Pancreas (tissue), 10 donors: ENCODE results near the gene DCAF12L1. TPM values are rescaled to one million over a fixed set of nuclear protein-coding genes. Genes with fewer than 3 reads are reported as not detected.
A peak's percentile ranks its signal among the peaks of the same experiment; 100 is the strongest.

Source experiments
- ATAC-seq, 4 donors: fragments of 200-7000 bp; cut with Tn5 transposase; one replicate each; pipeline versions ENCODE4 v1.8.0 to v1.9.1; 2020; ENCODE audit warnings: mild to moderate bottlenecking in 4 of 4, moderate library complexity in 4 of 4
- DNase-seq, 6 donors: peaks; one replicate each; pipeline ENCODE4 v3.0.0-alpha.2; 2020
- FAIRE-seq: peaks from 2 replicates; lab custom pipeline; 2012; peaks lifted over from hg19 to GRCh38; lab: Jason Lieb, UNC
- H3K27ac ChIP-seq, 4 donors: fragments of 200-600 bp; sonication (generic); 1 replicate in 3 of 4; 2 replicates in 1 of 4; pipeline versions ENCODE4 v1.5.0 to v1.8.0; 2020
- H3K27me3 ChIP-seq, 4 donors: fragments of 200-600 bp; one replicate each; pipeline ENCODE4 v1.8.0; 2021
- H3K36me3 ChIP-seq, 3 donors: fragments of 200-600 bp; sonication (generic) in 1 of 3; one replicate each; pipeline versions ENCODE4 v1.5.0 to v1.8.0; 2020 to 2021
- H3K4me1 ChIP-seq, 3 donors: fragments of 200-600 bp; one replicate each; pipeline ENCODE4 v1.8.0; 2021
- H3K4me3 ChIP-seq, 4 donors: fragments of 200-600 bp; sonication (generic) in 2 of 4; one replicate each; pipeline versions ENCODE4 v1.5.0 to v1.8.0; 2020 to 2021
- H3K9me3 ChIP-seq, 4 donors: fragments of 200-600 bp; one replicate each; pipeline ENCODE4 v1.8.0; 2021
- WGBS, 2 donors: extraction: QIAGEN DNeasy Blood & Tissue Kit; methylation state at CpG; one replicate each; pipeline ENCODE4 v1.1.7; 2013; 5-methylcytosine and 5-hydroxymethylcytosine counted together
- intact Hi-C, 3 donors: fragments of 100-400 bp; cut with DNase I; formaldehyde crosslinking; loops; one replicate each; pipeline versions ENCODE4 v1.11.1 to v1.14.2; 2022
- polyA plus RNA-seq, 2 donors: library from polyadenylated mRNA; stranded (reverse); fragments of 200-250 nt; gene quantifications; one replicate each; pipeline ENCODE4 v1.2.3, GENCODE V29; 2013
- total RNA-seq, 6 donors: library from RNA; stranded (reverse); fragmentation: NEBNext Ultra II Directional in 4 of 6; extraction: Animal tissue kit (Norgen Biotek cat#: 25700) in 4 of 6; gene quantifications; one replicate each; pipeline versions ENCODE4 v1.2.1 to v1.2.4, GENCODE V29; 2021 to 2023
- TF ChIP-seq, protein P1 (sequence below), 4 donors: fragments of 200-600 bp; sonication (generic) in 3 of 4; IDR thresholded peaks; one replicate each; pipeline versions ENCODE4 v1.5.0 to v1.8.0; 2021; ENCODE audit warnings: antibody characterized with exemption in 4 of 4
- donor health status: healthy with polysubstance abuse.
- donor health status: DM: no; HTN: no; CAD: no; lungs with moderate emphysema.
- donor health status: DM: no; HTN: no; CAD: no.
- donor health status: control.
- donor health status: control.
- donor health status: Bipolar disorder and iron deficiency.
- donor health status: DM: yes; HTN: yes; CAD: no.
- donor health status: DM: no; HTN: no; CAD: no.
- donor health status: DM: no; HTN: no; CAD: no.
- donor health status: DM: yes; HTN: yes; CAD: no.

The DCAF12L1 gene
- total and polyA plus RNA-seq, 8 donors: 0.06 TPM; not detected in 7

DNA sequence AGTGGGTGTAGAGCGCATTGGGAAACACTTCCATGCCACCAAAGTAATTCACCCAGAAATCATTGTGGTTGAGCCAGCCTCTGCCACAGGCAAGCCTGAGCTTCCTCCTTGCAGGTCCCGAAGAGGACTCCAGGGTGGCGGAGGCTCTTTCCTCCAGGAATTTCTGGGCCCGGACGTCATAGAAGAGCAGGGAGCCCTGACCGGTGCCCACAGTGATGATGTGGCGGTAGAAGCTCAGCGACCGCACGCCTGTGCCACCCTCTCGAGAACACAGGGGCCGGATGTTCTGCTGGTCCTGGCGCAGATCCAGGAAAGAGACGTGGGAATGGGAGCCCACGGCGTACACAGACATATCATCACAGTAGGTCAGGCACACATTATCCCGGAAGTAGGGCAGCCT lies 1.3 kb downstream of the DCAF12L1 start:
- Histone ChIP-seq H3K4me1 (no peaks in the 10 kb centered on the region), H3K27ac (no peak overlapping the region), H3K9me3 (no peaks in the 10 kb centered on the region), H3K36me3 (no peaks in the 10 kb centered on the region), H3K4me3 (no peak overlapping the region), H3K27me3 (no peaks in the 10 kb centered on the region)
- FAIRE-seq: no peak
- no peak for ATAC-seq
- TF ChIP-seq, protein P1, sequence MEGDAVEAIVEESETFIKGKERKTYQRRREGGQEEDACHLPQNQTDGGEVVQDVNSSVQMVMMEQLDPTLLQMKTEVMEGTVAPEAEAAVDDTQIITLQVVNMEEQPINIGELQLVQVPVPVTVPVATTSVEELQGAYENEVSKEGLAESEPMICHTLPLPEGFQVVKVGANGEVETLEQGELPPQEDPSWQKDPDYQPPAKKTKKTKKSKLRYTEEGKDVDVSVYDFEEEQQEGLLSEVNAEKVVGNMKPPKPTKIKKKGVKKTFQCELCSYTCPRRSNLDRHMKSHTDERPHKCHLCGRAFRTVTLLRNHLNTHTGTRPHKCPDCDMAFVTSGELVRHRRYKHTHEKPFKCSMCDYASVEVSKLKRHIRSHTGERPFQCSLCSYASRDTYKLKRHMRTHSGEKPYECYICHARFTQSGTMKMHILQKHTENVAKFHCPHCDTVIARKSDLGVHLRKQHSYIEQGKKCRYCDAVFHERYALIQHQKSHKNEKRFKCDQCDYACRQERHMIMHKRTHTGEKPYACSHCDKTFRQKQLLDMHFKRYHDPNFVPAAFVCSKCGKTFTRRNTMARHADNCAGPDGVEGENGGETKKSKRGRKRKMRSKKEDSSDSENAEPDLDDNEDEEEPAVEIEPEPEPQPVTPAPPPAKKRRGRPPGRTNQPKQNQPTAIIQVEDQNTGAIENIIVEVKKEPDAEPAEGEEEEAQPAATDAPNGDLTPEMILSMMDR (IDR thresholded peaks at IDR 0.05): no peak
- intact Hi-C loops: no loop called here
- DNase-seq: peak in 1 of 6 donors; percentile 11
- WGBS, 2 donors: 79 to 85% methylated on average over 17 of the region's 17 CpGs

DNA sequence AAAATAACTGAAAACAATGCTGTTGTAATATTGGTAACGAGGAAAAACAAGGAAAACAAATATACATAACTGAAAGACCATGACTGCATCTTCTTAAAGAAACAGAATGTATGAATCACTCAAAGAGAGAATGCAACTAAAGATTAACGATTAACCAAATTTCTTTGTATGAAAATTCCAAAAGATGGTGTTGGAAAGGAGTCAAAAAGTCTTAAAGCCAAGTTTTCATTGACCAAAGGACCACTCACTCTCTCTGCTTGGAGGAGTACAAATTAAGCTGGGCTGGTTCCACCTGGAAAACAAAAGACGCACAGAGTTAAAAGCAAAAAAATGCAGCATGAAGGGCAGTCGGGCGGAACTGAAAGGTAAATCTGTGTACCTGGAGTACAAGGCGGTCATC lies 1.8 kb downstream of the DCAF12L1 start:
- 43 to 53% methylated on average over 6 of the region's 6 CpGs for WGBS, 2 donors
- TF ChIP-seq, protein P1 (IDR thresholded peaks at IDR 0.05): no peak
- no peak for ATAC-seq
- Histone ChIP-seq H3K27ac (no peak overlapping the region), H3K4me3 (no peak overlapping the region), H3K36me3 (no peaks in the 10 kb centered on the region), H3K9me3 (no peaks in the 10 kb centered on the region), H3K27me3 (no peaks in the 10 kb centered on the region), H3K4me1 (no peaks in the 10 kb centered on the region)
- DNase-seq: no peak
- no peak for FAIRE-seq
- intact Hi-C loops: no loop called here

DNA sequence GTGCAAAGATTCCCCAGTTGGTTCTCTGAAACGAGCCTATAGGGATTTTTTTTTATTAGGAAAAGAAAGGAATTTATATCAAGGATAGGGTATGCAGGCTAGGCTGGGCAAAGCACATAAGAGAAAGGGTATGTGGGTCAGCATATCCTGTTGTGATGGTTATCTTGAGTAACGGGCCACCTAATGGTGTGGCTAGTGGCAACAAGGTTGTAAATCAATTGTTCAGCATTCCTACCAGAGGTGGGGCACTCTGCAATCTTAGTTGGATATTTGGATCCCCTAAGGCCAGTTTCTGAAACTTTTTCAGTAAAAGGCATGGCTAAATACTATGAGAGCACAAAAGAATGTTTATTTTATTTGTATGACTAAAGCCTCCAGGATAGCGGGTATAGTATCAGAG lies 42.7 kb downstream of the DCAF12L1 start:
- H3K27ac ChIP-seq: no peak overlapping the region
- DNase-seq (no peak), FAIRE-seq (no peak)

More for the DNA sequence above, 42.7 kb downstream of the DCAF12L1 start:
- TF ChIP-seq, protein P1 (IDR thresholded peaks at IDR 0.05): no peak
- H3K4me3 ChIP-seq: no peak overlapping the region
- ATAC-seq: no peak
- no peaks in the 10 kb centered on the region for H3K9me3 ChIP-seq
- intact Hi-C loops: no loop called here
- H3K4me1 ChIP-seq: no peaks in the 10 kb centered on the region
- no peaks in the 10 kb centered on the region for H3K27me3 ChIP-seq
- 34 to 36% methylated on average over 3 of the region's 3 CpGs for WGBS, 2 donors
- no peaks in the 10 kb centered on the region for H3K36me3 ChIP-seq
